NB4 (cell line): Measurements from ENCODE around the gene TCP11L2.

Experiments used
- DNase-seq: peaks from one replicate; pipeline ENCODE4 v3.0.0; 2010; ENCODE audit warnings: low read depth
- H3K4me3 ChIP-seq: one replicate; pipeline ENCODE4 v1.5.1; 2011; ENCODE audit warnings: mild to moderate bottlenecking, low read depth, low read length, moderate library complexity
- CTCF ChIP-seq: IDR thresholded peaks from one replicate; pipeline ENCODE4 v1.5.1; 2012; ENCODE audit warnings: low read depth, low read length
- MAX ChIP-seq: IDR thresholded peaks from 2 replicates; pipeline ENCODE4 v1.6.1; 2011; ENCODE audit warnings: low read depth, low read length
- MYC ChIP-seq: IDR thresholded peaks from 2 replicates; pipeline ENCODE4 v1.6.1; 2011; ENCODE audit warnings: low read depth, low read length
- POLR2A ChIP-seq: IDR thresholded peaks from 2 replicates; pipeline ENCODE4 v1.6.1; 2011; ENCODE audit warnings: mild to moderate bottlenecking; ENCODE audit not compliant: insufficient read length; ENCODE audit errors: extremely low read depth

Gene TCP11L2

GRCh38 chr12:106292339-106292738, 10.2 kb upstream of the TCP11L2 start:
- DNase-seq = no peak
- TF ChIP-seq MYC = no peak
- TF ChIP-seq CTCF = no peak
- TF ChIP-seq POLR2A = no peak
- no peak for TF ChIP-seq MAX
- no peak overlapping the region for H3K4me3 ChIP-seq

GRCh38 chr12:106296179-106296877, 6.2 kb upstream of the TCP11L2 start:
- TF ChIP-seq CTCF (no peak), MAX (no peak), POLR2A (no peak), MYC (no peak)
- H3K4me3 ChIP-seq = no peak overlapping the region
- DNase-seq = no peak

- DNase-seq = no peak
- no peak overlapping the region for H3K4me3 ChIP-seq
- no peak for TF ChIP-seq MYC
- no peak for TF ChIP-seq POLR2A
- TF ChIP-seq MAX = no peak
- no peak for TF ChIP-seq CTCF
These were observed 5.5 kb upstream of the TCP11L2 start for GRCh38 chr12:106297075-106297474.

GRCh38 chr12:106297681-106298080, 4.9 kb upstream of the TCP11L2 start:
- no peak for DNase-seq
- H3K4me3 ChIP-seq = no peak overlapping the region
- TF ChIP-seq MYC = no peak

GRCh38 chr12:106299202-106299774, 3.2 kb upstream of the TCP11L2 start:
- DNase-seq = no peak
- no peak overlapping the region for H3K4me3 ChIP-seq
- TF ChIP-seq CTCF (no peak), MAX (no peak), MYC (no peak), POLR2A (no peak)

- DNase-seq = no peak
- no peak overlapping the region for H3K4me3 ChIP-seq
- no peak for TF ChIP-seq MAX
- TF ChIP-seq POLR2A = no peak
- no peak for TF ChIP-seq MYC
- TF ChIP-seq CTCF = no peak
These were observed 1.8 kb upstream of the TCP11L2 start for GRCh38 chr12:106300761-106301160.
